SK-N-MC (cell line): ENCODE results near the gene NR2F1-AS1.
A peak's percentile ranks its signal among the peaks of the same experiment; 100 is the strongest.

Experiments used
- DNase-seq: peaks from one replicate; pipeline ENCODE4 v3.0.0-alpha.2; 2011; ENCODE audit warnings: low read depth, low spot score
- H3K27ac ChIP-seq: fragments of 200-600 bp; sonication (generic); 2 replicates; pipeline ENCODE4 v1.5.1; 2016; ENCODE audit warnings: mixed run types
- H3K36me3 ChIP-seq: fragments of 200-600 bp; sonication (generic); 2 replicates; pipeline ENCODE4 v1.6.1; 2017; ENCODE audit warnings: antibody characterized with exemption, low read length, mixed read lengths; ENCODE audit not compliant: insufficient read depth
- H3K4me3 ChIP-seq: fragments of 200-600 bp; sonication (generic); 2 replicates; pipeline ENCODE4 v1.5.1; 2016
- H3K9ac ChIP-seq: fragments of 200-600 bp; sonication (generic); 2 replicates; pipeline ENCODE4 v1.8.0; 2017; ENCODE audit warnings: mixed run types, mixed read lengths; ENCODE audit not compliant: insufficient read length
- H3K9me3 ChIP-seq: fragments of 200-600 bp; sonication (generic); 2 replicates; pipeline ENCODE4 v1.6.1; 2017; ENCODE audit warnings: low read depth, mild to moderate bottlenecking, antibody characterized with exemption, low read length, moderate library complexity, mixed read lengths
- EZH2 ChIP-seq: fragments of 200-600 bp; sonication (generic); IDR thresholded peaks from one replicate; pipeline ENCODE4 v1.6.1; 2017; ENCODE audit warnings: antibody characterized with exemption
- FOXP2 ChIP-seq: optimal IDR thresholded peaks from 2 replicates; pipeline ENCODE3; 2011; ENCODE audit warnings: mild to moderate bottlenecking, moderate library complexity; ENCODE audit not compliant: insufficient read depth; ENCODE audit errors: extremely low read length, control extremely low read depth
- POLR2AphosphoS5 ChIP-seq: IDR thresholded peaks from 2 replicates; pipeline ENCODE4 v1.6.1; 2012; ENCODE audit warnings: mild to moderate bottlenecking, low read depth, low read length, borderline replicate concordance

Gene NR2F1-AS1

GRCh38 chr5:93580927-93581445, at the start of gene NR2F1-AS1:
Gene NR2F1-AS1 (minus strand): TSS chr5:93581219.
- no peak for TF ChIP-seq POLR2AphosphoS5
- TF ChIP-seq FOXP2: no peak
- no peak for TF ChIP-seq EZH2
- Histone ChIP-seq H3K36me3 (no peaks in the 10 kb centered on the region), H3K27ac (peak within 1 kb of the TSS; percentile 74), H3K4me3 (peak within 1 kb of the TSS; percentile 99), H3K9ac (peak within 1 kb of the TSS; percentile 86), H3K9me3 (no peaks in the 10 kb centered on the region)
- no peak for DNase-seq

DNA sequence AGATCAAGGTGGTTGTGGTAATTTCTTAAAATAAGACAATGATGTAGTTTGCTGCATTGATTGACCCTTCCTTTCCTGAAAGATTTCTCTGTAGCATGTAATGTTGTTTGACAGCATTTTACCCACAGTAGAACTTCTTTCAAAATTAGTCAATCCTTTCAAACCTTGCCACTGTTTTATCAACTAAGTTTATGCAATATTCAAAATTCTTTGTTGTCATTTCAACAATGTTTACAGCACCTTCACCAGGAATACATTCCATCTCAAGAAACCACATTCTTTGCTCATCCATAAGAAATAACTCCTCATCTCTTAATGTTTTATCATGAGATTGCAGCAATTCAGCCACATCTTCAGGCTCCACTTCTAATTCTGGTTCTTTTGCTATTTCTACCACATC, 45.8 kb upstream of the NR2F1-AS1 start:
- Histone ChIP-seq H3K27ac (no peak overlapping the region), H3K36me3 (no peaks in the 10 kb centered on the region), H3K9me3 (no peaks in the 10 kb centered on the region), H3K9ac (no peak overlapping the region), H3K4me3 (no peak overlapping the region)
- DNase-seq: no peak
- TF ChIP-seq POLR2AphosphoS5 (no peak), EZH2 (no peak), FOXP2 (no peak)

DNA sequence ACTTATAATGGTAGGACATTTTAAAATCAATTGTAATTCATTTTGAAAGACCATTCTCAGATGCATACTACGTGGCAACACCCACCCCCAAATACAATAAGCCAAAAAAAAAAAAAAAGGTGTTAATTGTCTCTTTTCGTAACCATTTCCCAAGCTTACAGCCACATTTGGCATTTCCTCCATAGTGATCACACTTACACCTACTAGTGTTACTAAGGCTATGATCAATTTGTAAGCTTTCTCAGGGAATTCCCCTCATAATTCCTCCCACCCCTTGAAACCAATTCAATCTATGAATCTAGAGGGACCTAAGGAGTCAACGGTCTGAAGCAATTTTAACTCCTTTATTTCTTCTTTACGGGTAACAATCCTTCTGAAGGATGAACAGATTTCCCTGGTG, 42.1 kb upstream of the NR2F1-AS1 start:
- Histone ChIP-seq H3K36me3 (no peaks in the 10 kb centered on the region), H3K9me3 (no peaks in the 10 kb centered on the region), H3K27ac (no peak overlapping the region), H3K9ac (no peak overlapping the region), H3K4me3 (no peak overlapping the region)
- no peak for DNase-seq
- TF ChIP-seq FOXP2 (no peak), POLR2AphosphoS5 (no peak), EZH2 (no peak)

- DNase-seq: no peak
These were observed 41.3 kb upstream of the NR2F1-AS1 start for GRCh38 chr5:93622240-93622885.

DNA sequence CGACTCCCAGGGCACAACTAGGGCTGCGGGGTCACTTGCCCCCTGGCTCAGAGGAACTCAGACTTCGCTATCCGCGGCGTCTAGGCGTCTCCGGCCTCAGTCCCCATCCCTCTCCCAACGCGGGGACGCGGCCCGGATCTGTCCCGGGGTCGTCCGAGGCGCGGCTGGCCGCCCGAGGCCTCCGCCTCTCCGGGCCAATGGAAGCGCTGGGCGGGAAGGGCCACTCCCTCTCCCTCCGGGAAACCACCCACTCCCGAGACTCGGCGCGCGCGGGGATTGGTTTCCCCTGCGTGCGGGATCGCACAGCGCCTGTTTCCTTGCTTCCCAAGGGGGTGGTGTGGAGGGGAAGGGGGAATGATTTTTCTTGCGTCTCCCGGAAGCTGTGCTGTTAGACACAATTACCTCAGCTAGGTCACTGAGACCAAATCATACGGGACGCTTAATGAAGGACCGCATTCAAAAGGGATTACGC, 40.3 kb upstream of the NR2F1-AS1 start:
- peak overlapping the region; percentile 34 for H3K9ac ChIP-seq
- DNase-seq: no peak
- peak overlapping the region; percentile 83 for H3K4me3 ChIP-seq
- H3K27ac ChIP-seq: no peak overlapping the region
- no peaks in the 10 kb centered on the region for H3K9me3 ChIP-seq
- H3K36me3 ChIP-seq: no peaks in the 10 kb centered on the region
- no peak for TF ChIP-seq FOXP2
- peak; percentile 49; the same call in 1 of the 2 replicates for TF ChIP-seq POLR2AphosphoS5
- no peak for TF ChIP-seq EZH2

More at GRCh38 chr5:93622240-93622885, 41.3 kb upstream of the NR2F1-AS1 start:
- no peak overlapping the region for H3K27ac ChIP-seq
- no peak overlapping the region for H3K4me3 ChIP-seq
- no peak for TF ChIP-seq FOXP2
- no peak for TF ChIP-seq POLR2AphosphoS5
- no peak for TF ChIP-seq EZH2
- H3K9ac ChIP-seq: no peak overlapping the region
- H3K9me3 ChIP-seq: no peaks in the 10 kb centered on the region
- H3K36me3 ChIP-seq: no peaks in the 10 kb centered on the region

DNA sequence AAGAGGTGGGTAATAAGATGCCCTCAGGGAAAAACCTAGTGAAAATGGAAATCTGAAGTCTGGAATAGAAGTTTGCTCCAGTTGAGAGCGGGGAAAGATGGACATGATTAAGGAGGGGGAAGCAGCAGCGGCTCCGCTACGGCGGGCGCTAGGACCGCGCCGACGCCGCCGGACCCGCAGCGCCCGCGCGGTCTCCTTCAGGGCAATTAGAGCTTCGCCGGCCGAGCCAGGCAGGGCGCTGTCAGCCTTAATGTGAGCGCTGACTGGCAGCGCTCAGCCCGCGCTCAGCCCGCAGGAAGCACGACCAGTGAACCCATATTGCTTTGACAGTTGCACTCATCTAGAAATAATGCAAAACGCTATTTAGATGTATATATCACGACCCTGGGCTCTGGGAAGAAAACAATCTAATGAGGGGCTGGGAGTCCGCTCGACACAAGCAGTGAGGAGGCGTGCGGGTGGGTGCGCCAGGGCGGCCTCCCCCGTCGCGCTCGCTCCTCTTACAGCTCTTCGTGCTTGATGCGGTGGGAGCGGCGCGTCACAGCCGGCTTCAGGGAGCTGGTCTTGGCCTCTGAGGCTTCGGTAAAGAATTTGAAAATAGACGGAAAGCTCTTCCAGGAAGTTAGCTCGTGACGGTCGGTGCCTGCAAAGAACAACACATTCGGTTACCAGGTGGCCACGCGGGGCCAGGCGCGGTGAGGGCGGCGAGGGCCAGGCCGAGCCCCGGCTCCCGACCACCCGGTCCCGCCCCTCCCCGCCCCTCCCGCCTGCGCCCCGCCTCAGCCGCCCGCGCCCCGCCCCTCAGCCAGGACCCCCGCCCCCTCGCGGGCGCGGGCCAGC, 39.7 kb upstream of the NR2F1-AS1 start:
- no peak overlapping the region for H3K27ac ChIP-seq
- H3K9ac ChIP-seq: peak overlapping the region; percentile 69
- no peaks in the 10 kb centered on the region for H3K36me3 ChIP-seq
- no peaks in the 10 kb centered on the region for H3K9me3 ChIP-seq
- H3K4me3 ChIP-seq: peak overlapping the region; percentile 83
- TF ChIP-seq FOXP2: no peak
- no peak for TF ChIP-seq EZH2
- no peak for TF ChIP-seq POLR2AphosphoS5
- DNase-seq: no peak

DNA sequence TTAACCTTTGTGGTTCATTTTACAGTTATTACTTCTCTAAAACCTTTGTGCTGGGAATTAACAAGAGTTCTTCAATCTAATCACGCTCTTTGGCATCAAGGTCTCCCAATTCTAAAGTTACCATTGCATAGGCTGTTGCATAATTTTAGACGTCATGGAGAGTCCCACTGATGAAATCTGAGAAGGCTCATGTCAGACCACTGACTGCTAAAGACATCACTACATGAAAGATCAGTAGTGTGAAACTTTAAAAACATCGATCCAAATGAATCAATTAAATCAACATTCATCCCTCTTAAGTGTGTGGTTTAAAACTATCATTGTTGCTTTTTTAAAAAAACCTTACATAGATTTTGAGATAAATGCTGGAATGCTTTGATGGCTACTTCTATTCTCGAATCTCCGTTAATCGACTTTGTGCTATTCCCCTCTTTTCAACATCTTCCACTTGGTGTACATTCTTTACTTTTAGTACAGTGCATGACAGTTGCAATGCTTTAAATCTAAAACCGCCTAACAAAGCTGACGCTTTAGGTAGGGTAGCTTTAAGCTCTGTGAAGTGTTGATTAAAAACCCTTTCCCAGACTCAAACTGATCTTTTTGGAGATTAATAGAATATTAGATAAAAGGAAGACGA, 35.6 kb upstream of the NR2F1-AS1 start:
- H3K4me3 ChIP-seq: no peak overlapping the region
- H3K36me3 ChIP-seq: no peaks in the 10 kb centered on the region
- H3K9me3 ChIP-seq: no peaks in the 10 kb centered on the region
- H3K9ac ChIP-seq: no peak overlapping the region
- TF ChIP-seq POLR2AphosphoS5: no peak
- TF ChIP-seq FOXP2: no peak
- no peak for TF ChIP-seq EZH2
- no peak for DNase-seq
- no peak overlapping the region for H3K27ac ChIP-seq

GRCh38 chr5:93612855-93613243, 31.8 kb upstream of the NR2F1-AS1 start:
- H3K9ac ChIP-seq: no peak overlapping the region
- no peak overlapping the region; the same call in 1 of the 2 replicates for H3K4me3 ChIP-seq
- H3K27ac ChIP-seq: no peak overlapping the region
- TF ChIP-seq EZH2 (no peak), POLR2AphosphoS5 (no peak), FOXP2 (no peak)
- DNase-seq: no peak
- H3K9me3 ChIP-seq: no peaks in the 10 kb centered on the region
- no peaks in the 10 kb centered on the region for H3K36me3 ChIP-seq
